Stimulated activated CD8-positive, alpha-beta memory T cell treated with anti-CD3 and anti-CD28 coated beads, Interleukin-15, amount 100 ng/mL, for 48 hours (primary cell): ENCODE results near the gene VPS18.
A peak's percentile ranks its signal among the peaks of the same experiment; 100 is the strongest.

Experiments
- DNase-seq, 2 donors: peaks; one replicate each; pipeline ENCODE4 v3.0.0-alpha.2; 2020; ENCODE audit warnings: low read depth in 2 of 2

The VPS18 gene

GRCh38 chr15:40936709-40937666 lies 42.7 kb downstream of the VPS18 start:
- no peak for DNase-seq

GRCh38 chr15:40937762-40938535 lies 43.7 kb downstream of the VPS18 start:
- no peak for DNase-seq

- no peak for DNase-seq
Observed at GRCh38 chr15:40938536-40938870, 44.3 kb downstream of the VPS18 start.

- no peak for DNase-seq
Observed at GRCh38 chr15:40940296-40940801, 46.1 kb downstream of the VPS18 start.

- no peak for DNase-seq
Observed at GRCh38 chr15:40941068-40941527, 46.8 kb downstream of the VPS18 start.

- peak; percentile 42 to 58 for DNase-seq
Observed at GRCh38 chr15:40941528-40942336, 47.5 kb downstream of the VPS18 start.

- DNase-seq = no peak
Observed at GRCh38 chr15:40942337-40942854, 48.1 kb downstream of the VPS18 start.

GRCh38 chr15:40942878-40943277 lies 48.6 kb downstream of the VPS18 start:
- DNase-seq = no peak

- DNase-seq = no peak
Observed at GRCh38 chr15:40943764-40944365, 49.6 kb downstream of the VPS18 start.

- no peak for DNase-seq
Observed at GRCh38 chr15:40944510-40945296, 50.5 kb downstream of the VPS18 start.

GRCh38 chr15:40948706-40949473 lies 54.6 kb downstream of the VPS18 start:
- no peak for DNase-seq

GRCh38 chr15:40949756-40950207 lies 55.5 kb downstream of the VPS18 start:
- no peak for DNase-seq

- DNase-seq = no peak
Observed at GRCh38 chr15:40951764-40952163, 57.5 kb downstream of the VPS18 start.

- no peak for DNase-seq
Observed at GRCh38 chr15:40952301-40952900, 58.2 kb downstream of the VPS18 start.

- peak; percentile 94 to 97 for DNase-seq
Observed at GRCh38 chr15:40952901-40953712, 58.9 kb downstream of the VPS18 start, which contains the start of gene CHAC1. Gene CHAC1, plus strand, starts transcription at chr15:40953471. Its CDS starts 113 bp downstream, at chr15:40953584.
